ENCODE results near the gene PRKCH. TPM values are rescaled to one million over a fixed set of nuclear protein-coding genes. Genes with fewer than 3 reads are reported as not detected.

The PRKCH gene
- total RNA-seq, 2 donors from 2014 or later, result 7.2 to 8.6 TPM

DNA sequence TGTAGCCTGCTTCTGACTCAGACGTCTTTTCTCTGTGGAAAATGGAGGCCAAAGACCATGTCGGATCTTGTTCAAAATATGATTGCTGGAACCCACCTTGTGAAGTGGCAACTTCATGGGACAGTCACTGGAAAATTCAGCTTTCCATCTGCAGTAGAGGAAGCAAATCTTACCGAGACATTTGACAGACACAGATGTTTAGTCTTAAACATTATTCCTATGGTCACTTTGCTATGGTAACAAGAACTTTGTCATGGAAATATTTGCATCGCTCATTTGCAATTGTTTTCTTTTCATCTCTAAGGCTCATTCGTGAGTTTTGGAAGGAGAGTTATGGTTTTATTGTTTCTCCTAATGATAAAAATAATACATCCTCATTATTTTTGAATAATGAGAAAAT, 275.6 kb downstream of the PRKCH start:
- Mint-ChIP-seq H3K4me3 (no peak overlapping the region), H3K27ac (no peak overlapping the region), H3K27me3 (ENCODE audit: insufficient read depth) (no peaks in the 10 kb centered on the region), H3K9me3 (peaks cover 5% of the 10 kb centered on the region), H3K4me1 (peaks cover 24% of the 10 kb centered on the region), H3K36me3 (ENCODE audit: low read depth) (no peaks in the 10 kb centered on the region)
- no peak overlapping the region for H3K9ac ChIP-seq (ENCODE audit: extremely low read depth, low read length, poor library complexity, severe bottlenecking)
- H3K27me3 ChIP-seq (ENCODE audit: control insufficient read depth, insufficient read depth, low read length, poor library complexity, severe bottlenecking), result no peaks in the 10 kb centered on the region
- no peak for DNase-seq
- H3K4me3 ChIP-seq (ENCODE audit: low read length), result no peak overlapping the region
- no peaks in the 10 kb centered on the region for H3K9me3 ChIP-seq (ENCODE audit: control insufficient read depth, low read length)
- H3K4me1 ChIP-seq (ENCODE audit: control insufficient read depth, insufficient read depth, low read length), result peaks cover 8% of the 10 kb centered on the region
- peak overlapping the region; percentile 13 for H3K27ac ChIP-seq (ENCODE audit: low read depth, low read length)
- 73 to 74% methylated on average over 3 to 4 of the region's 5 CpGs for WGBS, 2 experiments (ENCODE audit: insufficient coverage in 1 of 2, insufficient read length in 1 of 2)
- TF ChIP-seq, protein P1, sequence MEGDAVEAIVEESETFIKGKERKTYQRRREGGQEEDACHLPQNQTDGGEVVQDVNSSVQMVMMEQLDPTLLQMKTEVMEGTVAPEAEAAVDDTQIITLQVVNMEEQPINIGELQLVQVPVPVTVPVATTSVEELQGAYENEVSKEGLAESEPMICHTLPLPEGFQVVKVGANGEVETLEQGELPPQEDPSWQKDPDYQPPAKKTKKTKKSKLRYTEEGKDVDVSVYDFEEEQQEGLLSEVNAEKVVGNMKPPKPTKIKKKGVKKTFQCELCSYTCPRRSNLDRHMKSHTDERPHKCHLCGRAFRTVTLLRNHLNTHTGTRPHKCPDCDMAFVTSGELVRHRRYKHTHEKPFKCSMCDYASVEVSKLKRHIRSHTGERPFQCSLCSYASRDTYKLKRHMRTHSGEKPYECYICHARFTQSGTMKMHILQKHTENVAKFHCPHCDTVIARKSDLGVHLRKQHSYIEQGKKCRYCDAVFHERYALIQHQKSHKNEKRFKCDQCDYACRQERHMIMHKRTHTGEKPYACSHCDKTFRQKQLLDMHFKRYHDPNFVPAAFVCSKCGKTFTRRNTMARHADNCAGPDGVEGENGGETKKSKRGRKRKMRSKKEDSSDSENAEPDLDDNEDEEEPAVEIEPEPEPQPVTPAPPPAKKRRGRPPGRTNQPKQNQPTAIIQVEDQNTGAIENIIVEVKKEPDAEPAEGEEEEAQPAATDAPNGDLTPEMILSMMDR (conservative IDR thresholded peaks at IDR 0.05), result no peak
- no peaks in the 10 kb centered on the region for H3K36me3 ChIP-seq (ENCODE audit: control insufficient read depth, insufficient read depth, low read length)

DNA sequence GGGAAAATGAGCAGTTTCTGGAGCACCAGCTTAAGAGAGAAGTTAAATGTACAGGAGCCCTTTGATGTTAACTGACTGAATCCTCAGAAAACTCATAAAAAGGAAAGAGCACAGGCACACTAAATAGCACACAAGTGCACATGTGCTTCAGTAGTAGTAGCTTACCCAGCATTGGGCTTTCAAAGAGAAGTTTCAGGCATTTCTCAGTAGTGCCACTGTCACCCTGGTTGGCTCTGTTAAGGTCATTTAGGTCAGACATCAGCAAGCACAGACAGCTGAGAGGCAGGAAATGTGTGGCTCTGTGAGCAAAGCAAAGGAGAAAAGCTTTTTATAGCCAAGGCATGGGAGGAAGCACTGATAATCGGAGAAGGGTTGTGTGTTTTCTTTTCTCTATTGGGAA, 277.6 kb downstream of the PRKCH start:
- Histone ChIP-seq H3K9ac (ENCODE audit: extremely low read depth, low read length, poor library complexity, severe bottlenecking) (no peak overlapping the region), H3K27me3 (ENCODE audit: control insufficient read depth, insufficient read depth, low read length, poor library complexity, severe bottlenecking) (no peaks in the 10 kb centered on the region), H3K4me1 (ENCODE audit: control insufficient read depth, insufficient read depth, low read length) (peaks cover 12% of the 10 kb centered on the region), H3K36me3 (ENCODE audit: control insufficient read depth, insufficient read depth, low read length) (no peaks in the 10 kb centered on the region), H3K27ac (ENCODE audit: low read depth, low read length) (no peak overlapping the region), H3K9me3 (ENCODE audit: control insufficient read depth, low read length) (no peaks in the 10 kb centered on the region), H3K4me3 (ENCODE audit: low read length) (no peak overlapping the region)
- Mint-ChIP-seq H3K4me3 (no peak overlapping the region), H3K27ac (peak overlapping the region; percentile 24), H3K36me3 (ENCODE audit: low read depth) (no peaks in the 10 kb centered on the region), H3K9me3 (no peaks in the 10 kb centered on the region), H3K4me1 (peaks cover 34% of the 10 kb centered on the region), H3K27me3 (ENCODE audit: insufficient read depth) (no peaks in the 10 kb centered on the region)
- DNase-seq, result no peak
- TF ChIP-seq, protein P1 (conservative IDR thresholded peaks at IDR 0.05), result no peak
- WGBS, 2 experiments (ENCODE audit: insufficient coverage in 1 of 2, insufficient read length in 1 of 2), result 60% methylated on average over 1 of the region's 1 CpG; no CpG with 5 or more reads in 1 of the 2 experiments

DNA sequence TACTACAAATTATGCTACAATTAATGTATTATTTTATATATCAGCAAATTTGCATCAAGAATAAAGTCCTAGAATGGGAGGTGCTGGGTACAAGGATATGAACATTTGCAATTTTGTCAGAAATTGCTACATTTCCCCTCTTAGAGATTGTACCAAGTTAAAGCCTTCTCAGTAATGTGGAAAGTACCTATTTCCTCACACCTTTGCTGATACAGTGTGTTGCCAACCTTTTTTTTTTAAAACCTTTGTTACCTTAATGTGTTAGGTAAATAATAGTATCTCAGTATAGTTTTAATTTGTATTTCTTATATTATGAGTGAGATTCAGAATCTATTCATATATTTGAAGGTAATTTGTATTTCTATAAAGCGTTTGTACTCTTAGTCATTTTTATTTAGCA, 278.6 kb downstream of the PRKCH start:
- no CpG with 5 or more reads among the region's 1 CpG for WGBS, 2 experiments (ENCODE audit: insufficient coverage in 1 of 2, insufficient read length in 1 of 2)
- no peak overlapping the region for H3K27ac Mint-ChIP-seq
- Histone ChIP-seq H3K27ac (ENCODE audit: low read depth, low read length) (no peak overlapping the region), H3K9me3 (ENCODE audit: control insufficient read depth, low read length) (no peaks in the 10 kb centered on the region), H3K4me1 (ENCODE audit: control insufficient read depth, insufficient read depth, low read length) (peaks cover 12% of the 10 kb centered on the region), H3K9ac (ENCODE audit: extremely low read depth, low read length, poor library complexity, severe bottlenecking) (no peak overlapping the region), H3K27me3 (ENCODE audit: control insufficient read depth, insufficient read depth, low read length, poor library complexity, severe bottlenecking) (no peaks in the 10 kb centered on the region), H3K36me3 (ENCODE audit: control insufficient read depth, insufficient read depth, low read length) (no peaks in the 10 kb centered on the region), H3K4me3 (ENCODE audit: low read length) (no peak overlapping the region)
- TF ChIP-seq, protein P1 (conservative IDR thresholded peaks at IDR 0.05), result no peak
- H3K27me3 Mint-ChIP-seq (ENCODE audit: insufficient read depth), result no peaks in the 10 kb centered on the region
- peaks cover 36% of the 10 kb centered on the region for H3K4me1 Mint-ChIP-seq
- no peak for DNase-seq
- H3K9me3 Mint-ChIP-seq, result no peaks in the 10 kb centered on the region
- H3K4me3 Mint-ChIP-seq, result no peak overlapping the region
- H3K36me3 Mint-ChIP-seq (ENCODE audit: low read depth), result no peaks in the 10 kb centered on the region

Other genes with a start within 250 kb of the PRKCH start
- 10 to 100 TPM; 10.1 to 11.4 TPM for gene TMEM30B, start 40.2 kb upstream of the PRKCH start, total RNA-seq

Data from endodermal cell (in vitro differentiated cells).